GM18519 (cell line): ENCODE measurements around the gene EXOSC1.
"Not testable (repeated sequence)": the region's sequence is repeated elsewhere in the genome, so short reads cannot be mapped to it uniquely, and the experiment has no call there.

Experiments used
- ATAC-seq: cut with Tn5 transposase; IDR thresholded peaks from one replicate; pipeline ENCODE4 v1.9.1; 2021; ENCODE audit warnings: mild to moderate bottlenecking, moderate library complexity; ENCODE audit not compliant: unreplicated experiment, low FRiP score

The EXOSC1 gene

DNA sequence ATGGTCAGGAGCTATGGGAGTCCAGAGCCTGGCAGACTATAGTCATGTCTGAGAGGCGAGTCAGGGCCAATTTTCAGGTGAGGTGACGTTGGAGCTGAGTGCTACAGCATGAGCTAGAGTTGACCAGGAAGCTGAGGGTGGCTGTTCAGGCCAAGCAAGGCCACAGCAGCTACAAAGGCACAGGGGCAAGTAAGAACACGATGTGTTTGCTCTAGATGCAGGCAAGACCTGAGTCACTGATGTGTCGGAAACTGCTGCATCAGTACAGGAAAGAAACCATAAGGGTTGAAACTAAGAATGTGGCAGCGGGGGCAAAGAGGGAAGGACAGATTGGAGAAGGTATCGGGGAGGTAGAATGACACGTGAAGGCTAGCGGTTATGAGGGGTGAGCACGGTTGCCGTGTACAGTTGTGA lies 32.9 kb downstream of the EXOSC1 start:
- no peak for ATAC-seq

DNA sequence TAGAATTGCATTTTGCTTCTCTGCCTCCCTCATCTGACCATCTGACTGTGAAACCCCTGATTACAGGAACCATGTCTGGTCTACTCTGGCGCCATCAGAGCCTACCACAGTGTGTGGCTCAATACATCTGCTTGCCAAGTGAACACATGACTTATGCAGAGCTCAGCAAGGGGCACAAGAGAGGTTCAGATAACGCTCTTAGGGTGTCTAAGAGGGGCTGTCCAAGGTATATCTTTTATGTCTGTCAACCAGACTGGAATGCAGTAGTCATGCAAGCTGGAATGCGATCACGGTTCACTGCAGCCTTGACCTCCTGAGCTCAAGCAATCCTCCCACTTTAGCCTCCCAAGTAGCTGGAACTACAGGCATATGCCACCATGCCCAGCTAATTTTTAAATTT lies 34.4 kb downstream of the EXOSC1 start:
- ATAC-seq: no peak

DNA sequence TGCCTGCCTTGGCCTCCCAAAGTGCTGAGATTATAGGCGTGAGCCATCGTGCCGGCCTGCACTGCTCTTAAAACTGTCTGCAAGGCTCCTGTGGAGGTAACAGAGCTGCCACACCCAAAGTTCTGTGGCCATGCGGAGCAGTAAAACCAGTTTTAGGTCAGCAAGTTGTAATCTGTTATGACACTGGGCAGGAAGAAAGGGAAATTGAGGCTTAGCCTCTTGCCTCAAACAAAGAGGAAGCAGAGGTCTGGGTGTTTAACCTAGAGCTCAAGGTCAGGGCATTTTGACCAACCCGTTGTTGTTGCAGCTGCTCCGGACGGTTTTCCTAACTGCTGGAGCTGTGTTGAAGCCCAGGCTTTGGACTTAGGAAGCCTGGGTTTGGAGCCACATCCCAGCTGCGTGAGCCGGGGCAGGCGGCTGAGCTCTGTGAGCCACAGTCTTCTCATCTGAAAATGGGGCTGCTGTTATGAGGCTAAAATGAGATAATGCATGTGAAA lies 37.3 kb downstream of the EXOSC1 start:
- no peak for ATAC-seq

DNA sequence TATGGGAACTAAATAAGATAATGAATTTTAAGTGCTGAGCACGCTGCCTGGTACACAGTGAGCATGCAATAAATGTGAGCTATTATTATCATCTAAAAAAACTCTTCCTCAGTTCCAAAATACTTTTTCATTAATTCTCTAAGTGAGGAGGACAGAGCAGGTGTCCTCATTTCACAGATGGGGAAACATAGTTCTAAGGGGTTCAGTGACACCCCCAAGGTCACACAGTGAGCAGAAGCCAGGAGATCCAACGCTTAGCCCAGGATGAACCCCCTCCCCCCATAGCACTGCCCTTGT lies 37.9 kb downstream of the EXOSC1 start:
- no peak for ATAC-seq

DNA sequence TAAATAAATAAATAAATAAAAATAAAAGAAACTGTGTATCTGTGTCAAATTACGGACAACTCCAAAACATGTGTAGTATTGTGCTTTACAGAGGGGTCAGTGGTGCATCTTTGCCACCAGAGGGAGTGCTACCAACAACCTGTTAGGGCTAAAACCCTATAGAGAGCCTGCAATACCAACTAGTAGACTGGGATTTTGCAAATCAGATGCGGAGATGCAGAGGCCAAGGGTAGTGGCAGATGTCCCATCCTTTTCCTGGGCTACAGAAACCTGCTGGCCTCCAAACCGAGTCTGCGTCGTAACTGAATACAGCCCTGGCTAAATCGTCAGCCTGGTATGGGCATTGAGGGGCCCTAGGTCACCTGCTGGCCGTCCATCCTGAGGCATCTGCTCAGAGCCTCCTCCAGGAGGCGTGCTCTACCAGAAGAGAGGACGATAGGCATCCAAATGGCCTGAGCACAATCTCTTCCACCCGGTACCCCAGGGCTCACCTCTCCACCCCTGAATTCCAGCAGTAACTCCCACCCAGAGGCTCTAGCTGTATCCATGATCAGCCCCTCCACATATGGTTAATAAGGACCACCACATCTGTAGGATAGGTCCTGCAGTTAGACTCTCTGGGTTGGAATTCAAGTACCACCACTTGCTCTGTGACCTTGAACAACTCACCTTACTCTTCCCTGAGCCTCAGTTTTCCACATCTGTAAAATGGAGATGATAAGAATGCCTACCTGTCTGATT lies 38.4 kb downstream of the EXOSC1 start:
- peak; percentile 60 for ATAC-seq

DNA sequence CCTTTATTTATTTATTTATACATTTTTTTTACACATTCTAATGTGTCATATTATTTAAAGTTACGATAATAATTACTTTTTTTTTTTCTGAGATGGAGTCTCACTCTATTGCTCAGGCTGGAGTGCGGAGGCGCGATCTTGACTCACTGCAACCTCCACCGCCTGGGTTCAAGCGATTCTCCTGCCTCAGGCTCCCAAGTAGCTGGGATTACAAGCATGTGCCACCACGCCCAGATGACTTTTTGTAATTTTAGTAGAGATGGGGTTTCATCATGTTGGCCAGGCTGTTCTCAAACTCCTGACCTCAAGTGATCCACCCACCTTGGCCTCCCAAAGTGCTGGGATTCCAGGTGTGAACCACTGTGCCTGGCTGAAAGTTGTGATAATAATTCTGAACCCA lies 39.3 kb downstream of the EXOSC1 start:
- not testable (repeated sequence) for ATAC-seq

DNA sequence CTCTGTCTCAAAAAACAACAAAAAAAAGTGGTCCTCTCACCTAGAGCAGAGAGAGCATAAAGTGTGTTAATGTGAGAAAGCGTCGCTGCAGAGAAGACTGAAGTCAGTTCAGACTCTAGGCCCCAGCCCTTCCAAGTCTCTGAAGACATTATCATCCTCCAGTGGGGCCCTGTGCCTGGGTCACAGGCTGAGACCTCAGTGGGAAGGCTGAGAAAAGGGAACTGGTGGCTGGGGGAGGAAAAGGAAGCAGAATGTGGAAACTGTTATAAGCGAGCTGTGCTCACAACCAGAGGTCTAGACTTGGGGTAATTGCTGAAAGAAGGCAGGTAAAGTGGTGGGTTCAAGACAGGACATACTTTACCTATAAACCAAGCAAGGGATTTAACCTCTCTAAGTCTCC lies 39.7 kb downstream of the EXOSC1 start:
- ATAC-seq: no peak

DNA sequence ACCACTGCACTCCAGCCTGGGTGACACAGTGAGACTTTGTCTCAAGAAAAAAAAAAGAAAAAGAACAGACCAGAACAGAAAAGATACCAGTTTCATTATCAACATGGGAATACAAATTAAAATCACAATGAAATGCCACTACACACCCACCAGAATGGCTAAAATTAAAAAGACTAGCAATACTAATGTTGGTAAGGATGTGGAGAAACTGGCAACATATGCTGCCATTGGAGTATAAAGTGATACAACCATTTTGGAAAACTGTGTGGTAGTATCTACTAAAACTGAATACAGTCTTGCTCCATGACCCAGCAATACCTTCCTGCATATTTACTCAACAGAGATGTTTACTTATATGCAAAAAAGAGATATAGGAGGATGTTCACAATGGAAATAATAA lies 41.8 kb downstream of the EXOSC1 start:
- no peak for ATAC-seq

DNA sequence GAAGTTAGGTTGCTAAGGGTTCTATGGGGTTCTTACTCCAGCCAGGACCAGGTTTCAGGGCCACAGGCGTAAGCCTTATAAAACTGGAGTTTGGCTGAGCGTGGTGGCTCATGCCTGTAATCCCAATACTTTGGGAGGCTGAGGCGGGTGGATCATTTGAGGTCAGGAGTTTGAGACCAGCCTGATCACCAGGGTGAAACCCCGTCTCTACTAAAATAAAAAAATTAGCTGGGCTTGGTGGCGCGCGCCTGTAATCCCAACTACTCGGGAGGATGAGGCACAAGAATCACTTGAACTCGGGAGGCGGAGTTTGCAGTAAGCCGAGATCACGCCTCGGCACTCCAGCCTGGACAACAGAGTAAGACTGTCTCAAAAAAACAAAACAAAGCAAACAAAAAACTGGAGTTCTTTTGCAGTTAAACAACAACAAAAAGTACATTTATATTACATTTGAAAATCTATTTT lies 44.3 kb downstream of the EXOSC1 start:
- ATAC-seq: no peak

DNA sequence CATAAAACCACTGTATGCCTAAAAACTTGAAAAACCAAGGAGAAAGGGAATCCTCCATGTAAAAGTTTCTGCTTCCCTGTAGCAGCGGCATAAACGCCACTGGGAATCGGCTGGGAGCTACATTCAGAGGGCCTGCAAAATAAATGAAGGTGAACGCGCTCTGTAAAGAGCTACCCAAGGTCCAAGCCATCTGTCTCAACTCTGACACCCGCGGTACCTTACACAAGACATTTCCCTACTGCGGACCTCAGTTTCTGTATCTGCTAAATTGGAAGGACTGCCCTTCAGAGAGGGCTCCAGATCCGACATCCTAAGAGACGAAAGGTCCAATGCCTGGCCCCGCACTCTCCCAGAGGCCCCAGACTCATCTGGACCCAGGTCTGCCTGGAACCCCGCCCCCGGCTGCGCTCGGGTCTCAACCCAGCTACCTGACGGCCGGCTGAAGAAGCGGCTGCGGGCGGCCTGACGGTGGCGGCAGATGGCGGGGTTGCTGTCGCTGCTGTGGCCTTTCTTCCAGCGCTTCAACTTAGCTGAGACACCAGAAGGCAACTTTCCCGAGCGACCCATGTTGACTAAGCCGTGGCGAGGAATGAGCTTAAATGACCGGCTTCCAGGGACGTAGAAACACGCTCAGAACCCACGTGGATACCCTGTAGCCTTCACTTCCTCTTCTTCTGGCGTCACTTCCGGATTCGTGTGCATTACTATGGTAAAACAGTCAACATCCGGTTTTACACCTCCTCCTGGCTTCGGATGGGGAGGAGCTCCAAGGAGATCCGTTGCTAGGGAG lies 44.9 kb downstream of the EXOSC1 start, which contains the start of gene RRP12:
Gene RRP12, minus strand, starts transcription at position 676 of the 790 bp plus-strand sequence. Its CDS starts 109 bp downstream, at position 567.
- ATAC-seq: peak; percentile 97

DNA sequence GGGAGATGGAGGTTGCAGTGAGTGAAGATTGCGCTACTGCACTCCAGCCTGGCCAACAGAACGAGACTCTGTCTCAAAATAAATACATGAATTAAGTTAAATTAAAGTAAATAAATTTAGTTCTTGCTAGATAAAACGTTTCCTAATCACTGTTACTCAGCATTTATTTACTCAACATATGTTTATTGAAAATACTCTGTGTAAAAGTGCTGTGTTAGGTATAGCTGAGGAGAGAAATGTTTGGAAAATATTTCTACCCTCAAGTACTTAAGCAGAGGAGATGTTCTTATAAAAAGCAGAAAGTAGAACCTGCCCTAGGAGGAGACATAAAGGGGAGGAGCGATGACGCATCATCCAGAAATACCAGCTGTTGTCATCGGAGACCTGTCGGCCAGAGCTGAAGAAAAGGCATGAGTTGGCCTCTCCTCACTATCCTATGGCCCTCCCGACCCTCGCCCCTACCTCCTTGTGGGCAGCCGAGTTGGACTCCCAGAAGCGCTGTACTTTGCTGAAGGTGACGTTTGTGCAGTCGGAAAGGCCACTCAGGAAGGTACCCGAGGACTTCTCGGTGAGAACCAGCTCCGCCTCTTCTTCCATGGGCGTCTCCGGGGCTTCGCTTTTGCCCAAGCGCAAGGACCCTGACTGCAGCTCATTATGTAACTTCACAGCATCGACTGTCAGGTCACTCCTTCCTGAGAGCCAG lies 45.8 kb downstream of the EXOSC1 start:
- ATAC-seq: no peak

DNA sequence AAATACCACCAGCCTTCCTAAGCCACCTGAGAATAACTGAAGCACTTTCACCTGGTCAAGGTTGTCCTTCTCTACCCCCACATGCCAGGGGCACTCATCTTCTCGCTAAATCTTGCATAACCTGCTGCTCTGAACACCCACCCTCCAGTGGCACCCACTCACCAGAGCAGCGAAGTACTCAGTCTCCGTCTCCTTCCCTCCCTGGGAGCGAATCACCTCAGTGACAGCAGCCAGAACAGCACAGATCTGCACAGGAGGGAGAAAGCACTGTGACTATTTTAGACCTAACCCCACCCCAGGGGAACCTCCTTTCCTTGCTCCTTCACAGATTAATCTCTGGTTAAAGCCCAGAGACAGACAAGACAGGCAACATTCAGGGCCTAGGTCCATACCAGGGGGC lies 49.8 kb downstream of the EXOSC1 start:
- no peak for ATAC-seq

DNA sequence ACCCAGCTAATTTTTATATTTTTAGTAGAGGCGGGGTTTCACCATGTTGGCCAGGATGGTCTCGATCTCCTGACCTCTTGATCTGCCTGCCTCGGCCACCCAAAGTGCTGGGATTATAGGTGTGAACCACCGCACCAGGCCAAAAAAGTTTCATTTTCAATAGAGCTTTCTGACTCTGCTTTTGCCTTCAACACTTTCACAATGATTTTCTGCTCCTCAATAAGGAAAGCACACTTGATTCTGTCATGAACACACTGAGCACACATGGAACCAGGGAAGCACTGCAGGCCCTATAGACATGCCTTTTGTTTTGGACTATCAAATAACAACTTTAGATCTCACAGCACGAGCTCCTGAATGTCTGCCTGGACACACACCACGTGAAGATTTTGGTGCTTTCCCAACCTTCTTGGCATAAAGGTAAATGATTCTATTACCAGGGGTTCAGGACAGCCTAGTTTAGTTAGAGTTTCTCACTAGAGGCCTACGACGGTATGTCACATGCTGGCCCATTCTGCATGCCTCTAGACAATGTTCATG lies 52.7 kb downstream of the EXOSC1 start:
- ATAC-seq: no peak

DNA sequence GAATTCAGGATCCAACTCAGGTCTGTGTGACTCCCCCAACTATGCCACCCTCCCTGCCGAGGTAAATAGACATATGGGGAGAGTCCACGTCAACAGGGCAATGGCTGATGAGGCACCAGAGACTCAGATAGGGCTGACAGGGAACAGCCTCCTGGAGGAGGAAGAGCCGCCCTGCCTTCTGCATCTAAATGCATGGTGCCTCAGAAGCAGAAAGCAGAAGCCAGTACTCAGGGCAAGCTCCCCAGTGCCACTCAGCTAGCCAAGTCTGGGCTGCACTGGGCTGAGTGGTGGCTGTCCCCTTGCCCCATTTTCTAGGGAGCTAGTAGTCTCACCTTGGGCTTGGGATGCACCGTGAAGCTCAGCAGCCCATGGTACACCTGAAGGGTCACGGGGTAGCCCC lies 55.7 kb downstream of the EXOSC1 start:
- ATAC-seq: no peak

DNA sequence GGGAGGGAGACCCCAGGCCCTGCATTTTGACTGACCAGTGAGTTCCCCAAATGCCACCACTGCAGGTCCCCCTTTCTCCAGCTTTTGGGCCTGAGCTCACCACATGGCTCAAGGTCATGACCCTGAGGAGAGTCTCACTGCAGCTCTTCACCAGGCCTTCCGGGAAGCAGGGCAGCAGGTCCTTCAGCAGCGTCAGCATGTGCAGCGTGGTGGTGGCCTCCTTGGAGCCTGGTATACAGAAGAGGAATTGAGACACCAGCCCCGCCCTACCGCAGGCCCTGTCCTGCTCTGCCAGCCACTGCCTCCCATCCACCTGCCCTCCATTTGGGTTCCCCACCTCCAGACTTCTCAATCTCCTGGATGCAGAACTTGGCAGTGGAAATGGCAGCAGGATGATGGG lies 57.7 kb downstream of the EXOSC1 start:
- no peak for ATAC-seq
